ENCODE data around the gene VANGL1. TPM values are rescaled to one million over a fixed set of nuclear protein-coding genes. Genes with fewer than 3 reads are reported as not detected.

Gene VANGL1
- total RNA-seq, 1 experiment from 2014 or later, result 22.7 TPM

GRCh38 chr1:115705085-115705951 lies 63.5 kb downstream of the VANGL1 start:
- H3K4me1 ChIP-seq (ENCODE audit: control insufficient read depth, insufficient read depth, low read length), result no peaks in the 10 kb centered on the region
- H3K27ac ChIP-seq (ENCODE audit: low read length), result no peak overlapping the region
- POLR2A ChIA-PET, result interaction anchor here (0.6 kb wide), 2 partner anchors 20 to 77 kb away, joined by 3 to 7 read pairs; no protein-coding TSS in a partner anchor
- CTCF ChIA-PET, result interaction anchor here (1.6 kb wide), 1 partner anchor 97 kb away, joined by 15 read pairs; no protein-coding TSS in a partner anchor
- no TSS peak for BruUV-seq (replicated peaks)
- no peaks in the 10 kb centered on the region for H3K9me3 ChIP-seq (ENCODE audit: control insufficient read depth, insufficient read depth, low read depth, low read length)
- ATAC-seq, result no peak
- H3K36me3 ChIP-seq (ENCODE audit: control insufficient read depth, insufficient read depth, low read length), result no peaks in the 10 kb centered on the region
- no peak for TF ChIP-seq TCF7L2 (IDR thresholded peaks at IDR 0.05; ENCODE audit: low read depth, low read length)
- no peak for TF ChIP-seq SIN3A (IDR thresholded peaks at IDR 0.05; ENCODE audit: borderline replicate concordance, insufficient read depth, low read depth, low read length)
- no peak for TF ChIP-seq CTCF (IDR thresholded peaks at IDR 0.05)
- TF ChIP-seq POLR2AphosphoS5 (IDR thresholded peaks at IDR 0.05; ENCODE audit: low read depth, low read length), result no peak
- no peak for TF ChIP-seq REST (IDR thresholded peaks at IDR 0.05; ENCODE audit: insufficient read depth in 1 of 2, low read depth in 2 of 2, low read length in 1 of 2)
- intact Hi-C loops (cut with micrococcal nuclease; ENCODE audit: unreplicated experiment), result loop anchor here (10.0 kb wide), 1 partner anchor 101 kb away; no protein-coding TSS in a partner anchor
- DNase-seq (ENCODE audit: low read depth, low spot score), result no peak
- no peaks in the 10 kb centered on the region for H3K27me3 ChIP-seq (ENCODE audit: control insufficient read depth, insufficient read depth, low read length)
- H3K4me3 ChIP-seq (ENCODE audit: low read depth in 2 of 2, low read length in 2 of 2), result no peak overlapping the region
- in situ Hi-C loops (cut with HindIII; ENCODE audit: low pct_unique_long_range_greater_than_20kb, low sequenced_read_pairs), result no loop called here

GRCh38 chr1:115705963-115706362 lies 64.2 kb downstream of the VANGL1 start:
- in situ Hi-C loops (cut with HindIII; ENCODE audit: low pct_unique_long_range_greater_than_20kb, low sequenced_read_pairs) (no loop called here), intact Hi-C loops (cut with micrococcal nuclease; ENCODE audit: unreplicated experiment) (loop anchor here (10.0 kb wide), 1 partner anchor 101 kb away; no protein-coding TSS in a partner anchor)
- TF ChIP-seq POLR2AphosphoS5 (IDR thresholded peaks at IDR 0.05; ENCODE audit: low read depth, low read length) (no peak), REST (IDR thresholded peaks at IDR 0.05; ENCODE audit: insufficient read depth in 1 of 2, low read depth in 2 of 2, low read length in 1 of 2) (no peak), CTCF (IDR thresholded peaks at IDR 0.05) (no peak), SIN3A (IDR thresholded peaks at IDR 0.05; ENCODE audit: borderline replicate concordance, insufficient read depth, low read depth, low read length) (no peak), TCF7L2 (IDR thresholded peaks at IDR 0.05; ENCODE audit: low read depth, low read length) (no peak)
- H3K27me3 ChIP-seq (ENCODE audit: control insufficient read depth, insufficient read depth, low read length), result no peaks in the 10 kb centered on the region
- ChIA-PET CTCF (interaction anchor here (0.7 to 1.6 kb wide), 3 partner anchors 66 to 315 kb away, joined by 3 to 15 read pairs (median 3); no protein-coding TSS in a partner anchor), POLR2A (interaction anchor here (0.6 kb wide), 2 partner anchors 20 to 76 kb away, joined by 3 to 7 read pairs; no protein-coding TSS in a partner anchor)
- no TSS peak for BruUV-seq (replicated peaks)
- H3K4me1 ChIP-seq (ENCODE audit: control insufficient read depth, insufficient read depth, low read length), result no peaks in the 10 kb centered on the region
- DNase-seq (ENCODE audit: low read depth, low spot score), result no peak
- H3K36me3 ChIP-seq (ENCODE audit: control insufficient read depth, insufficient read depth, low read length), result no peaks in the 10 kb centered on the region
- no peak overlapping the region for H3K4me3 ChIP-seq (ENCODE audit: low read depth in 2 of 2, low read length in 2 of 2)
- no peak overlapping the region for H3K27ac ChIP-seq (ENCODE audit: low read length)
- no peaks in the 10 kb centered on the region for H3K9me3 ChIP-seq (ENCODE audit: control insufficient read depth, insufficient read depth, low read depth, low read length)
- no peak for ATAC-seq
